Measurements from ENCODE around the gene PRDM15. TPM values are rescaled to one million over a fixed set of nuclear protein-coding genes. Genes with fewer than 3 reads are reported as not detected.

Gene PRDM15
- polyA plus RNA-seq, 1 donor, result 7.3 TPM

DNA sequence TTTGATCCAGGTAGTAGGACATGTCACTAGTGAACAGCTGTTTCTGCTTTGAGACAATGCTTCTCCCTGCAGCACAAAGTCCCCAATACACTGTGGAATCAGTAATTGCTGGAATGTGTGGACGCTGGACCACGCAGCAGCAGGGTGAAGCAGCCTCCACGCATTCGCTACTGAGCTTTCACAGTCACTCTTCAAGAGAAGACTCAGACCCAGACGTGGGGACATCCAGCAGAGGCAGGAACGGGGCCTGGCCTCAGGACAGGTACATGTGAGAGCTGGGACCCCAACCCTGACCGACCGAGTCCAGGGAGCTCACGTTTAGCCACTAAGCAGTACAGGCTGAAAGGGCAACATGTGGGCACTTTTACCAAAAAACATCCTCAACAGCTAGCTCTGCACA, 34.1 kb upstream of the PRDM15 start:
- DNase-seq, result no peak

- DNase-seq, result no peak
Observed at GRCh38 chr21:41908829-41909228, 29.7 kb upstream of the PRDM15 start.

DNA sequence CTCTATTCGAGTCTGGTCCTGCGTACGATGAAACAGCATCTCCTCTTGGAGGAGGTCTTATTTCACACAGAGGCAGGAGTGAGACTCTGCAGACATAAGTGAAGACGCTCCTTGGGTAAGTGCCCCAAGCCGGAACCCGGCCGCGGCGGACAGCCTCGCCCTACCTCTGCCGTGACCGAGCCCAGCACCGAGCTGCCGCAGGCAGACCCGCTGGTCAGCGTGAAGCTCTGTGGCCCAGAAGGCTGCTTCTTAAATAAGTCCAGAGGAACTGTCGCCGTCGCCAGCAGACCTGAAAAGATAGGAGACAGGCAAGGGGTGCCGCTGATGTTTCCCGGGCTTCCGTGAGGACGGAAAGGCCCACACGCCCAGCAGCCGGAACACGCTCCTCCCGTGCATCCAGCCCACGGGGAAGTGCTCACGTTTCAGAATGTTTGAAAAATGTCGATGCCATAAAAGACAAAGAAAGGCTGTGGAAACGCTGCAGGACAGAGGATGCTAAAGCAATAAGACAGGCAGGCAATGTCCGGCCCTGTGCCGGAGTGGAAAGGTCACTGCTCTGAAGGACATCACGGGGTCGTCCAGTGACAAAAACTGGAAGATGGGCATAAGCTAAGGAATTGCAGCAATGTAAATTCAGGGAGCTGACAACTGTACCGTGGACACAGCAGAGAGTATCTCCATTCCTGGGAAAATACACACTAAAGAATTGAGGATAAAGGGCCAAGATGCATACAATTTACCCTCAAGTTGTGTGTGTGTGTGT, 28.5 kb upstream of the PRDM15 start:
- DNase-seq, result no peak

- DNase-seq, result no peak
Observed at GRCh38 chr21:41906770-41907169, 27.6 kb upstream of the PRDM15 start.

- DNase-seq, result no peak
Observed at GRCh38 chr21:41903559-41904351, 24.6 kb upstream of the PRDM15 start.

GRCh38 chr21:41902946-41903345, 23.8 kb upstream of the PRDM15 start:
- no peak for DNase-seq

DNA sequence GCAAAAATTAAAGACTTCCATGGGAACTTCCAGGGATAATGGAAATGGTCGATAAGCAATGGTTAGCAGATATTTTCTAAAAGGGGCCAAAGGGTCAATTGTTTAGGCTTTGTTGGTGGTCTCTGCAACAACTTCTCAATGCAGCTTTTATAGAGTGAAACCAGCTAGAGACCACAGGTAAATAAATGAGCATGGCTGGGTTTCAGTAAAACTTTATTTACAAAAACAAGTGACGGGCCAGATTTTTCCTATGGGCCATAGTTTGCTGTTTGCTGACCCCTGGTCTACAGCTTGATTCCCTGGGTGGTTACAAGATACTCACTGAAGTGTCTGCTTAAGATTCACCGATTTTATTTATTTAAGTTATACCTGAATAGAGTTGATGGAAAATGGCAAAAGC, 22.6 kb upstream of the PRDM15 start:
- DNase-seq, result no peak

DNA sequence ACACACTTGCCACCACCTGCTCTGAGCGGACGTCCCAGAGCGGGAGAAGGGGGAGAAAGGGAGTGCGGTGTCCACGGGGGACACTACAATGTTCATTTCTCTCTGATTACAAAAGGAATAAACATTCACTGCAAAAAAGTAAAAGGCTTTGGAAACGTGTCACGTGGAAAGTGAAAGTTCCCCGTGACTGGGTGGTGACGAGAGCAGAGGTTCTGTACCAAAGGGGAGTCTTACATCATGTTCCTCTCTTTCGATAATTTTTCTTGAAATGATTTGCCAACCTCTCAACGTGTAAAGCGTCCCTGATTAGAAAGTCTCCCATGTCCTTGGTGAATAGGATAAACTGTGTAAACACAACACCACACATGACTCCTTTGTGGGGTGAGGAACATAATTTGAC, 22.0 kb upstream of the PRDM15 start:
- no peak for DNase-seq

- no peak for DNase-seq
Observed at GRCh38 chr21:41900401-41900800, 21.3 kb upstream of the PRDM15 start.

GRCh38 chr21:41899426-41900202, 20.5 kb upstream of the PRDM15 start:
- DNase-seq, result no peak

GRCh38 chr21:41898998-41899397, 19.9 kb upstream of the PRDM15 start:
- no peak for DNase-seq

DNA sequence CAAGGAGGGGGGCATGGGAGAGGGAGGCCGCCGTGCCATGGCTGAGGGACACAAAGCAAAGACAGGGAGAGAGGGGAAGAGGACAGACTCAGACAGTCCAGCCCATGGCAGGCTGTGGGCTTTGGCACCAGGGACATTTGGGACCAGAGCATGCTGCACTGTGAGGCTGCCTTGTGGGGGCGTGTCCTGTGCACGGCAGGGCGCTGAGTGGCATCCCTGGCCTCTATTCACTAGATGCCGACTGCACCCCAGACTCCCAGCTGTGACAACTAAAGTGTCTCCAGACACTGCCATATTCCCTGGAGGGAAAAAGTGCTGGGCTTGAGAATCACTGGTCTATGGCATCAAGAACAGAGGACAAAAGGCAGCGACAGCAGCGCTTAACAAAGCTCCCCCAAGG, 18.6 kb upstream of the PRDM15 start:
- DNase-seq, result no peak

GRCh38 chr21:41897047-41897669, 18.0 kb upstream of the PRDM15 start:
- DNase-seq, result no peak

DNA sequence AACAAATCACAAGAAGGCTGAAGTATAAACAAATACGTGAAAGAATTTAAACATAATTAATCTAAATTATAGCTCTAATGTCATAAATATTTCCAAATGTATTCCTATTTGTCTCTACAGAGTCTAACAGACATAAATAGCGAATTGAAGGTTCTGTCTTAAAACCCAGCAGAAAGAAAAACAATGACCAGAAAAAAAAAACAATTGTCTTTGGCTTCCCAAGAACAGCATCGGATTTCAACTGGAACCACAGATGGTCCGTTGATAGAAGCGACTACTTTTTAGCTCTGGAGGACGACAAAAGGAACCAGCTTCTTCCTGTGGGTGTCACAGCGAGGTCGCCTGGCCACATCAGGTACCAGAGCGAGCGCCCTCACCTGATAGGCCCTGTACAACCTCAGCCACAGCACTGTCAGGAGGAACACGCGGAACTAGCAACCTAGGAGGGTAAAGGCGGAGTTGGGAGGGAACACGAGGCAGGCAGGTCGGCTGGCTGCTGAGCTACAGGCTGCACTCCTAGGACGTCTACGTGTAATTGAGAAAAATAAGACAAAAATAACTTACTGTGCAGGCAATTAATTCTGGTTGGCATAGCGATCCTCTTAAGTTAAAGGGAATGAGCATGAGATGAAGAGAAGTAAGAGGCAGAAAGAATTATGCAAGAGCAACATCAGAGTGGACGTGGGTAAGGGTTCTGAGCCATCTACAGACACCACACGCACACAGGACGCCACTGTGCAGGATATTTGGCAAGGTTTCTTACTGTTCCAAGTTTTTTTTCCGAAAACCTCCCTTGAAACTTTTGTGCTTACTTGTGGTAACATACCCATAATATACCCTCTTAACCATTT, 16.7 kb upstream of the PRDM15 start:
- DNase-seq, result no peak

GRCh38 chr21:41894922-41895557, 15.9 kb upstream of the PRDM15 start:
- DNase-seq, result no peak

DNA sequence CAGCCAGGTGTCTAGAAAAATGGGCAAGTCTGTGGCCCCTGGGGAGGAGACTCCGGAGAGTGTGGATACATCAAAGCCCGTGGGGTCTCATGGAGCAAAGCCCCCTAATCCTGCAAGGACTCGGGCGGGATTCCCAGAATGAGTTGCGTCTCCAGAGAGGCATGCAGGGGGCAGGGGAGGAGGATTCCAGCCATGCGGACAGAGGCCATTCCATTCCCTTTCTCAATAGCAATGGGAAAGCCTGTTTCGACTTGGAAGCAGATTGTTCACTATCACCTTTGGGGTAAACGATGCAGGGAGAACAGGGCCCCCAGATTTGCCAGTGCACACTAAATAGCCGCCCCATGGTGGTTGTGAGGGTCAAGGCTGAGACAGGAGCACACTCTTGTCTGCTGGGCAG, 15.4 kb upstream of the PRDM15 start:
- DNase-seq, result no peak

- no peak for DNase-seq
Observed at GRCh38 chr21:41892726-41893125, 13.6 kb upstream of the PRDM15 start.

GRCh38 chr21:41891132-41891531, 12.0 kb upstream of the PRDM15 start:
- no peak for DNase-seq

DNA sequence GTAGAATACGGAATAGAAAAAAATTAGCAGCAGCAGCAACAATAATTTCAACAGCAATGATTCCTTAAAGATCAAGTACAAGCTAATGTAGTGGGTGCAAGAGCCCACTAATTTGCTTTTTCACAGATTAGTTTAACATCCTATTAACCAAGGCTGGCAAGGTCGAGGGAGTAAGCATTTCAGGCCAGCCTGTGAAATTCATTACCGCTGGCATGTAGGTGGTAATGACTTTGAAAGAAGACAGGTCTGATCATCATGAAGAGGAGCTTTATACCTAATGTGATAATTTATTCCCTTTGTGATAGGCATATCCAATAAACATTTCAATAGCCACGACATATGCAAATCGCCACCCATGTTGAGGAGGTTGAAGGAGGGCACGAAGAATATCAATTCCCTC, 11.2 kb upstream of the PRDM15 start:
- DNase-seq, result no peak

DNA sequence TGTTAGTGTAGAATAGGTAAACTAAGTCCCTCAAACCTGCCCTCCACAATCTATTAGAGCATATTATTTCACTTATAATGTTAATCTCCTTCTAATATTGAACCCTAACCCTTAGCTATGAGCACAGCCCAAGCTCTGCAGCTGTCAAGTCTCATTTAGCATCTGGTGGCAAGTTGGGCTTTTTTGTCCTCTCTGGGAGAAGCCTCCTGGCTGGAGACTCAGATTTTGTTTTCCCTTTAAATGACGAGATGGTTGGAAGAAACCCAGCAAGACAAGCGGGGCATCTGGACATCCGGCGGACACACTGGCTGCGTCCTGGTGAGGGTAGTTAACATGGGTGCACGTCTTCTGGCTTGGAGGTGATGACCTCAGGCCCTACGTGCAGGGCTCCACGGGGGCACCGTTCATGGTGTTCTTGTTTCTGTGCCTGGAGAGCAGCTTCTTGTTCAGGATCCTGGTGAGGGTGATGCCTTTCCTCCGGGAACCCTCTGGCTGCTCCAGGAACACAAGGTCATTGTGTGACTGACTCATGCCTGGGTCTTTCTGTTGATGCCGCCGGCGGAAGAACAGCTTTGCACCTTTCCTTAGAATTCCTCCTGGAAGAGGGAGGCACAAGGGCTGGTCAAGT, 9.7 kb upstream of the PRDM15 start:
- DNase-seq, result no peak
